Stimulated activated CD4-positive, alpha-beta T cell treated with anti-CD3 and anti-CD28 coated beads, Interleukin-12 subunit alpha, Interleukin-12 subunit beta, amount 100 ng/mL, for 48 hours (primary cell): ENCODE measurements around the gene TBC1D22A.

Experiments
- DNase-seq, 3 donors: peaks; one replicate each; pipeline ENCODE4 v3.0.0-alpha.2; 2020; ENCODE audit warnings: low read depth in 2 of 3, low spot score in 1 of 3

The TBC1D22A gene

GRCh38 chr22:47006869-47007268 is 244.4 kb downstream of the TBC1D22A start:
- no peak for DNase-seq

- no peak for DNase-seq
Measured at GRCh38 chr22:47007496-47007895, 245.0 kb downstream of the TBC1D22A start.

GRCh38 chr22:47008208-47008885 is 245.9 kb downstream of the TBC1D22A start:
- no peak for DNase-seq

GRCh38 chr22:47009304-47010101 is 247.1 kb downstream of the TBC1D22A start:
- no peak for DNase-seq

GRCh38 chr22:47010211-47010610 is 247.8 kb downstream of the TBC1D22A start:
- no peak for DNase-seq

- no peak for DNase-seq
Measured at GRCh38 chr22:47011131-47011858, 248.8 kb downstream of the TBC1D22A start.

GRCh38 chr22:47011859-47012258 is 249.4 kb downstream of the TBC1D22A start:
- no peak for DNase-seq

GRCh38 chr22:47012589-47013370 is 250.3 kb downstream of the TBC1D22A start:
- no peak for DNase-seq

- DNase-seq: no peak
Measured at GRCh38 chr22:47013861-47014635, 251.6 kb downstream of the TBC1D22A start.

GRCh38 chr22:47014636-47015345 is 252.3 kb downstream of the TBC1D22A start:
- DNase-seq: no peak

- no peak for DNase-seq
Measured at GRCh38 chr22:47015589-47016178, 253.2 kb downstream of the TBC1D22A start.

- DNase-seq: no peak
Measured at GRCh38 chr22:47016631-47017030, 254.2 kb downstream of the TBC1D22A start.

- no peak for DNase-seq
Measured at GRCh38 chr22:47017245-47017644, 254.8 kb downstream of the TBC1D22A start.

- no peak for DNase-seq
Measured at GRCh38 chr22:47018010-47018910, 255.8 kb downstream of the TBC1D22A start.

- no peak for DNase-seq
Measured at GRCh38 chr22:47019012-47019790, 256.8 kb downstream of the TBC1D22A start.

- DNase-seq: no peak
Measured at GRCh38 chr22:47020166-47020565, 257.7 kb downstream of the TBC1D22A start.

- DNase-seq: no peak
Measured at GRCh38 chr22:47021371-47022074, 259.1 kb downstream of the TBC1D22A start.
